HG03442 (cell line): ENCODE results near the gene EIF4B.
"Not testable (repeated sequence)": the region's sequence is repeated elsewhere in the genome, so short reads cannot be mapped to it uniquely, and the experiment has no call there.

Source experiments
- ATAC-seq: cut with Tn5 transposase; IDR thresholded peaks from one replicate; pipeline ENCODE4 v1.9.1; 2021; ENCODE audit warnings: mild to moderate bottlenecking, moderate library complexity; ENCODE audit not compliant: unreplicated experiment

EIF4B gene

GRCh38 chr12:52992699-52993557, 13.3 kb upstream of the EIF4B start:
- no peak for ATAC-seq

- no peak for ATAC-seq
These were observed 12.7 kb upstream of the EIF4B start for GRCh38 chr12:52993558-52993869.

GRCh38 chr12:53004178-53004577, 2.1 kb upstream of the EIF4B start:
- ATAC-seq: no peak

GRCh38 chr12:53004582-53004981, 1.7 kb upstream of the EIF4B start:
- no peak for ATAC-seq

- no peak for ATAC-seq
These were observed 856 bp upstream of the EIF4B start for GRCh38 chr12:53005215-53005985.

- ATAC-seq: no peak
These were observed 604 bp downstream of the EIF4B start for GRCh38 chr12:53006810-53007309.

- ATAC-seq: no peak
These were observed 1.1 kb downstream of the EIF4B start for GRCh38 chr12:53007343-53007742.

- ATAC-seq: not testable (repeated sequence)
These were observed 2.5 kb downstream of the EIF4B start for GRCh38 chr12:53008760-53009159.

GRCh38 chr12:53010955-53011354, 4.7 kb downstream of the EIF4B start:
- ATAC-seq: no peak

- ATAC-seq: no peak
These were observed 5.6 kb downstream of the EIF4B start for GRCh38 chr12:53011889-53012288.

GRCh38 chr12:53012928-53013327, 6.7 kb downstream of the EIF4B start:
- no peak for ATAC-seq

- no peak for ATAC-seq
These were observed 8.5 kb downstream of the EIF4B start for GRCh38 chr12:53014709-53015108.

GRCh38 chr12:53025250-53025649, 19.0 kb downstream of the EIF4B start:
- ATAC-seq: no peak

- not testable (repeated sequence) for ATAC-seq
These were observed 20.8 kb downstream of the EIF4B start for GRCh38 chr12:53027014-53027413.

GRCh38 chr12:53031616-53032015, 25.4 kb downstream of the EIF4B start:
- no peak for ATAC-seq

- ATAC-seq: not testable (repeated sequence)
These were observed 27.6 kb downstream of the EIF4B start for GRCh38 chr12:53033832-53034231.

GRCh38 chr12:53034459-53034858, 28.2 kb downstream of the EIF4B start:
- ATAC-seq: no peak

- no peak for ATAC-seq
These were observed 30.5 kb downstream of the EIF4B start for GRCh38 chr12:53036802-53037201.

GRCh38 chr12:53039851-53040250, 33.6 kb downstream of the EIF4B start:
- ATAC-seq: no peak

- no peak for ATAC-seq
These were observed 36.6 kb downstream of the EIF4B start for GRCh38 chr12:53042607-53043454.

GRCh38 chr12:53044052-53044581, 37.9 kb downstream of the EIF4B start:
- ATAC-seq: no peak
